ENCODE data around the gene TLCD3B.
A peak's percentile ranks its signal among the peaks of the same experiment; 100 is the strongest.

TLCD3B gene

GRCh38 chr16:30005341-30006094, 25.6 kb downstream of the TLCD3B start:
- no peak for DNase-seq (ENCODE audit: low read depth in 2 of 2)

GRCh38 chr16:30004811-30005242, 26.2 kb downstream of the TLCD3B start:
- no peak for DNase-seq (ENCODE audit: low read depth in 2 of 2)

GRCh38 chr16:30004424-30004776, 26.7 kb downstream of the TLCD3B start:
- DNase-seq (ENCODE audit: low read depth in 2 of 2): no peak

- DNase-seq (ENCODE audit: low read depth in 2 of 2): no peak
These were observed 27.2 kb downstream of the TLCD3B start for GRCh38 chr16:30003670-30004423.

- DNase-seq (ENCODE audit: low read depth in 2 of 2): no peak
These were observed 28.3 kb downstream of the TLCD3B start for GRCh38 chr16:30002614-30003346.

GRCh38 chr16:30000735-30001631, 30.1 kb downstream of the TLCD3B start:
- DNase-seq (ENCODE audit: low read depth in 2 of 2): no peak

GRCh38 chr16:29999605-30000004, 31.5 kb downstream of the TLCD3B start:
- DNase-seq (ENCODE audit: low read depth in 2 of 2): no peak

GRCh38 chr16:29996766-29997250, 34.3 kb downstream of the TLCD3B start:
- no peak for DNase-seq (ENCODE audit: low read depth in 2 of 2)

- DNase-seq (ENCODE audit: low read depth in 2 of 2): peak; percentile 99
These were observed 34.9 kb downstream of the TLCD3B start, which contains the start of gene INO80E for GRCh38 chr16:29995911-29996765. Gene INO80E, plus strand, starts transcription at chr16:29996241. Its CDS starts 70 bp downstream, at chr16:29996311.

GRCh38 chr16:29995324-29995910, 35.7 kb downstream of the TLCD3B start, which contains the start of gene HIRIP3:
Gene HIRIP3, minus strand, starts transcription at chr16:29995617. Its CDS starts 12 bp downstream, at chr16:29995605.
- peak; percentile 59 to 77 for DNase-seq (ENCODE audit: low read depth in 2 of 2)

- no peak for DNase-seq (ENCODE audit: low read depth in 2 of 2)
These were observed 36.3 kb downstream of the TLCD3B start for GRCh38 chr16:29994600-29995323.

GRCh38 chr16:29993903-29994599, 37.0 kb downstream of the TLCD3B start:
- DNase-seq (ENCODE audit: low read depth in 2 of 2): no peak

GRCh38 chr16:29993191-29993902, 37.7 kb downstream of the TLCD3B start:
- DNase-seq (ENCODE audit: low read depth in 2 of 2): no peak

- DNase-seq (ENCODE audit: low read depth in 2 of 2): no peak
These were observed 38.6 kb downstream of the TLCD3B start for GRCh38 chr16:29992344-29992967.

GRCh38 chr16:29991571-29991904, 39.5 kb downstream of the TLCD3B start:
- no peak for DNase-seq (ENCODE audit: low read depth in 2 of 2)

GRCh38 chr16:29990883-29991570, 40.0 kb downstream of the TLCD3B start:
- no peak for DNase-seq (ENCODE audit: low read depth in 2 of 2)

- no peak for DNase-seq (ENCODE audit: low read depth in 2 of 2)
These were observed 41.0 kb downstream of the TLCD3B start for GRCh38 chr16:29990034-29990433.

All from stimulated activated CD8-positive, alpha-beta memory T cell treated with anti-CD3 and anti-CD28 coated beads, Interleukin-2, amount 100 ng/mL, for 1 hour (primary cell).